Measurements from ENCODE around the gene BEX5. TPM values are rescaled to one million over a fixed set of nuclear protein-coding genes. Genes with fewer than 3 reads are reported as not detected.

Gene BEX5
- 9.9 and 12.0 TPM in 2 replicates for total RNA-seq (2021; fragmentation: NEBNext Ultra II Directional; extraction: Animal tissue kit (Norgen Biotek cat#: 25700))
- polyA plus RNA-seq (2011; rRNA removed): 0.15 TPM in 1 of 2 replicates, not detected in the other
- 0.26 TPM for polyA plus RNA-seq (2011; cell fraction: cytosol; rRNA removed)
- polyA plus RNA-seq (2011; cell fraction: nucleus; rRNA removed): not detected
- polyA plus RNA-seq (2012, experiment 1 of 2): 0.31 TPM in 1 of 4 replicates, not detected in the others
- not detected for polyA plus RNA-seq (2012, experiment 2 of 2)
- polyA plus RNA-seq (2013, experiment 1 of 2): 21.8 TPM
- polyA plus RNA-seq (2013, experiment 2 of 2): 20.6 TPM
- not detected in 2 replicates for polyA minus RNA-seq (2011; rRNA and poly(A)+ RNA removed)
- not detected for polyA minus RNA-seq (2011; cell fraction: cytosol; rRNA and poly(A)+ RNA removed)
- polyA minus RNA-seq (2011; cell fraction: nucleus; rRNA and poly(A)+ RNA removed): not detected
- long read RNA-seq, experiment 1, transcript BEX5-201 (3 exons, 857 nt): major isoform, 6 of 12 reads
- long read RNA-seq, experiment 1, partial matches to known transcripts: 6 of 12 reads
- long read RNA-seq, experiment 1, other reads (novel, unspliced or antisense): 0 of 12 reads
- long read RNA-seq, experiment 2, transcript BEX5-201 (3 exons, 857 nt): major isoform, 10 of 13 reads
- long read RNA-seq, experiment 2, partial matches to known transcripts: 0 of 13 reads
- long read RNA-seq, experiment 2, other reads (novel, unspliced or antisense): 3 of 13 reads

DNA sequence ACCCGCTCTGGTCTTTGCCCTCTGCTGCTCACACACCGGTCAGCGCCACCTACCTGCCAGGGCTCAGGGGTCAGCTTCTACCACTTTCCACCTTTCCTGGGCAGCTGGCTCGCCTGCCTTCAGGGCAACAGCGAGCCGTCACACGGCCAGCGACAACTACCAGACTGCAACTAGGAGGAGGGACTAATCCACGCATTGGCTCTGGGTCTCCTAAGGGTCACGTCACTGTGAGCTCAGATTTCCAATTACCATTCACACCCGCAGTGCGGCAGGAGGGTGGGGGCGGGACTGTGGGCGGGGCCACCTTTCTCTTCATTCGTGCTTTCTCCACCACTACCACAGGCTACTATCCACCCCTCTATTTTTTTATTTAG lies at the start of gene BEX5:
BEX5 (minus strand) TSS at position 172 of the 374 bp plus-strand sequence. CDS start 1,712 bp downstream, outside the sequence.
- H3K27ac ChIP-seq (ENCODE audit: low read depth, low read length): no peak within 1 kb of the TSS
- H2BK5ac ChIP-seq (ENCODE audit: low read depth, low read length): no peak within 1 kb of the TSS
- POLR2A ChIA-PET (ENCODE audit: partially characterized antibody): no interaction called here
- H3K14ac ChIP-seq (ENCODE audit: insufficient read length): no peak within 1 kb of the TSS
- H2AK5ac ChIP-seq (ENCODE audit: low read depth, low read length): no peak within 1 kb of the TSS
- H3K79me1 ChIP-seq (ENCODE audit: low read depth, low read length): no peaks in the 10 kb centered on the region
- CTCF ChIA-PET (ENCODE audit: partially characterized antibody): no interaction called here
- H2BK120ac ChIP-seq (replicated peaks; ENCODE audit: low read depth, low read length): no peak within 1 kb of the TSS
- no peak within 1 kb of the TSS for H3K4ac ChIP-seq (replicated peaks; ENCODE audit: insufficient read length, low read depth, low read length)
- no peak within 1 kb of the TSS for H3K23ac ChIP-seq (ENCODE audit: insufficient read length)
- no peak within 1 kb of the TSS for H3K18ac ChIP-seq (ENCODE audit: extremely low read depth, low read length)
- no peak within 1 kb of the TSS for H2BK15ac ChIP-seq (ENCODE audit: low read length)
- H3K9ac ChIP-seq (replicated peaks in 1 of 4; ENCODE audit: extremely low read depth in 1 of 4, low read depth in 3 of 4, low read length in 3 of 4): no peak within 1 kb of the TSS; a peak in 1 of 7 replicates
- H4K5ac ChIP-seq (ENCODE audit: insufficient read length, low read depth, low read length): no peak within 1 kb of the TSS
- FAIRE-seq (no peak), DNase-seq (ENCODE audit: low read depth in 1 of 2, low spot score in 2 of 2) (peak in 1 of 2 experiments; percentile 21)
- peak within 1 kb of the TSS; percentile 2; the same call in 1 of the 2 replicates for H4K8ac ChIP-seq (ENCODE audit: extremely low read depth, insufficient read depth, low read length)
- no peaks in the 10 kb centered on the region for H3K79me2 ChIP-seq (ENCODE audit: control insufficient read depth in 1 of 2, insufficient read depth in 2 of 2, low read length in 2 of 2)
- no peak within 1 kb of the TSS for H2BK12ac ChIP-seq (ENCODE audit: low read depth, low read length)
- H3K36me3 ChIP-seq (ENCODE audit: control insufficient read depth in 2 of 4, insufficient read depth in 4 of 4, low read length in 3 of 4): no peaks in the 10 kb centered on the region
- H2AFZ ChIP-seq (ENCODE audit: low read length): no peak within 1 kb of the TSS
- H3K9me3 ChIP-seq (ENCODE audit: insufficient read depth in 2 of 2, low read depth in 1 of 2, low read length in 1 of 2): peaks cover 7 to 36% of the 10 kb centered on the region in 2 experiments; a peak in 3 of 4 replicates
- no peaks in the 10 kb centered on the region for H3K27me3 ChIP-seq (replicated peaks in 1 of 4; ENCODE audit: control insufficient read depth in 3 of 4, extremely low read depth in 1 of 4, insufficient read depth in 3 of 4, low read length in 3 of 4)
- H4K20me1 ChIP-seq (replicated peaks in 1 of 2; ENCODE audit: control insufficient read depth in 1 of 2, insufficient read depth in 2 of 2, low read length in 2 of 2): no peaks in the 10 kb centered on the region
- WGBS, 2 experiments (ENCODE audit: extremely low coverage in 1 of 2, insufficient coverage in 1 of 2, insufficient read length in 1 of 2, insufficient replicate concordance in 2 of 2, low coverage in 1 of 2, low lambda C conversion rate in 2 of 2, missing lambda C conversion rate in 1 of 2): 85% methylated on average over 4 of the region's 15 CpGs; no CpG with 5 or more reads in 1 of the 2 experiments
- H3K4me3 ChIP-seq (ENCODE audit: extremely low read depth in 1 of 4, insufficient read depth in 2 of 4, low read depth in 3 of 4, low read length in 4 of 4): peak within 1 kb of the TSS in 1 of 4 experiments; percentile 51; a peak in 1 of 8 replicates
- H3K23me2 ChIP-seq (ENCODE audit: low read depth, low read length): peaks cover 5% of the 10 kb centered on the region
- no peak within 1 kb of the TSS for H2BK20ac ChIP-seq (ENCODE audit: low read length)
- H3K4me1 ChIP-seq (replicated peaks in 1 of 4; ENCODE audit: control insufficient read depth in 3 of 4, insufficient read depth in 4 of 4, low read length in 3 of 4): no peaks in the 10 kb centered on the region
- H3K4me2 ChIP-seq (ENCODE audit: insufficient read depth in 1 of 2, low read depth in 2 of 2, low read length in 2 of 2): peak within 1 kb of the TSS in 1 of 2 experiments; percentile 80; a peak in 2 of 4 replicates
- H3K56ac ChIP-seq (replicated peaks; ENCODE audit: insufficient read length, low read depth, low read length): no peak within 1 kb of the TSS
- no peak within 1 kb of the TSS for H4K91ac ChIP-seq (replicated peaks; ENCODE audit: insufficient read length, low read length)
- TF ChIP-seq GABPA (IDR thresholded peaks at IDR 0.05; ENCODE audit: borderline replicate concordance, insufficient read depth, low read length) (no peak), BRCA1 (IDR thresholded peaks at IDR 0.05; ENCODE audit: low read depth, low read length) (no peak), JUND (IDR thresholded peaks at IDR 0.05; ENCODE audit: low read length) (no peak), TAF1 (IDR thresholded peaks at IDR 0.05; ENCODE audit: low read depth, low read length) (no peak), POLR2AphosphoS5 (IDR thresholded peaks at IDR 0.05; ENCODE audit: low read depth, low read length) (no peak), KDM1A (IDR thresholded peaks at IDR 0.05; ENCODE audit: borderline replicate concordance, low read length) (no peak)
- TF ChIP-seq, protein P1, sequence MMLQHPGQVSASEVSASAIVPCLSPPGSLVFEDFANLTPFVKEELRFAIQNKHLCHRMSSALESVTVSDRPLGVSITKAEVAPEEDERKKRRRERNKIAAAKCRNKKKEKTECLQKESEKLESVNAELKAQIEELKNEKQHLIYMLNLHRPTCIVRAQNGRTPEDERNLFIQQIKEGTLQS (IDR thresholded peaks at IDR 0.05; ENCODE audit: insufficient read depth, low read depth, low read length): no peak
- TF ChIP-seq, protein P2, sequence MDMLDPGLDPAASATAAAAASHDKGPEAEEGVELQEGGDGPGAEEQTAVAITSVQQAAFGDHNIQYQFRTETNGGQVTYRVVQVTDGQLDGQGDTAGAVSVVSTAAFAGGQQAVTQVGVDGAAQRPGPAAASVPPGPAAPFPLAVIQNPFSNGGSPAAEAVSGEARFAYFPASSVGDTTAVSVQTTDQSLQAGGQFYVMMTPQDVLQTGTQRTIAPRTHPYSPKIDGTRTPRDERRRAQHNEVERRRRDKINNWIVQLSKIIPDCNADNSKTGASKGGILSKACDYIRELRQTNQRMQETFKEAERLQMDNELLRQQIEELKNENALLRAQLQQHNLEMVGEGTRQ (IDR thresholded peaks at IDR 0.05; ENCODE audit: low read length): no peak

All from H1 (cell line).